Astrocyte (in vitro differentiated cells and primary cell): Measurements from ENCODE around the gene IL17RE. TPM values are rescaled to one million over a fixed set of nuclear protein-coding genes. Genes with fewer than 3 reads are reported as not detected.

Source experiments
- DNase-seq: peaks from one replicate; pipeline ENCODE4 v3.0.0-alpha.2; 2010; ENCODE audit warnings: low read depth
- FAIRE-seq: peaks from 2 replicates; lab custom pipeline; 2011; peaks lifted over from hg19 to GRCh38; lab: Jason Lieb, UNC
- H2AFZ ChIP-seq: 2 replicates; pipeline ENCODE4 v1.6.0; 2012; ENCODE audit warnings: low read depth, low read length, inconsistent platforms
- H3K27ac ChIP-seq: 2 replicates; pipeline ENCODE4 v1.5.1; 2011; ENCODE audit warnings: low read depth, low read length, inconsistent platforms
- H3K27me3 ChIP-seq: 2 replicates; pipeline ENCODE4 v1.6.0; 2011; ENCODE audit warnings: low read length, inconsistent platforms; ENCODE audit not compliant: insufficient read depth
- H3K36me3 ChIP-seq: 2 replicates; pipeline ENCODE4 v1.5.1; 2011; ENCODE audit warnings: low read length, inconsistent platforms; ENCODE audit not compliant: insufficient read depth
- H3K4me1 ChIP-seq: 2 replicates; pipeline ENCODE4 v1.5.1; 2011; ENCODE audit warnings: low read length, inconsistent platforms; ENCODE audit not compliant: insufficient read depth
- H3K4me2 ChIP-seq: 2 replicates; pipeline ENCODE4 v1.6.0; 2012; ENCODE audit warnings: low read length, inconsistent platforms
- H3K4me3 ChIP-seq: 2 replicates; pipeline ENCODE4 v1.5.1; 2011; ENCODE audit warnings: low read depth, mild to moderate bottlenecking, low read length, inconsistent platforms; ENCODE audit not compliant: insufficient read depth
- H3K79me2 ChIP-seq: 2 replicates; pipeline ENCODE4 v1.6.0; 2012; ENCODE audit warnings: mild to moderate bottlenecking, low read length, inconsistent platforms; ENCODE audit not compliant: insufficient read depth
- H3K9ac ChIP-seq: 2 replicates; pipeline ENCODE4 v1.6.0; 2012; ENCODE audit warnings: mild to moderate bottlenecking, low read length, inconsistent platforms
- H3K9me3 ChIP-seq: 2 replicates; pipeline ENCODE4 v1.5.1; 2012; ENCODE audit warnings: low read depth, mild to moderate bottlenecking, low read length, inconsistent platforms; ENCODE audit not compliant: insufficient read depth
- H4K20me1 ChIP-seq: 2 replicates; pipeline ENCODE4 v1.6.0; 2012; ENCODE audit warnings: low read length, inconsistent platforms; ENCODE audit not compliant: insufficient read depth
- H3K27ac Mint-ChIP-seq: one replicate; pipeline ENCODE4 v1.8.0; 2021; ENCODE audit warnings: mild to moderate bottlenecking, mixed read lengths; ENCODE audit not compliant: unreplicated experiment
- H3K27me3 Mint-ChIP-seq: one replicate; pipeline ENCODE4 v1.8.0; 2021; ENCODE audit warnings: low read depth, mixed read lengths; ENCODE audit not compliant: unreplicated experiment
- H3K36me3 Mint-ChIP-seq: one replicate; pipeline ENCODE4 v1.8.0; 2021; ENCODE audit warnings: low read depth, mixed read lengths; ENCODE audit not compliant: unreplicated experiment
- H3K4me1 Mint-ChIP-seq: one replicate; pipeline ENCODE4 v1.8.0; 2021; ENCODE audit warnings: low read depth, mixed read lengths; ENCODE audit not compliant: unreplicated experiment
- H3K4me3 Mint-ChIP-seq: one replicate; pipeline ENCODE4 v1.8.0; 2021; ENCODE audit warnings: mild to moderate bottlenecking, moderate library complexity, mixed read lengths; ENCODE audit not compliant: unreplicated experiment
- H3K9me3 Mint-ChIP-seq: one replicate; pipeline ENCODE4 v1.8.0; 2021; ENCODE audit warnings: mild to moderate bottlenecking, mixed read lengths; ENCODE audit not compliant: unreplicated experiment
- EZH2 ChIP-seq: IDR thresholded peaks from 2 replicates; pipeline ENCODE4 v1.6.1; 2012; ENCODE audit warnings: mild to moderate bottlenecking, low read length, inconsistent platforms; ENCODE audit not compliant: insufficient read depth
- total RNA-seq: library from RNA; stranded (reverse); gene quantifications from 2 replicates; pipeline ENCODE4 v1.2.1, GENCODE V29; 2021
- TF ChIP-seq, protein P1 (sequence below): IDR thresholded peaks from 2 replicates; pipeline ENCODE4 v1.5.1; 2011; ENCODE audit warnings: low read depth, mild to moderate bottlenecking, inconsistent platforms, low read length, moderate library complexity; ENCODE audit not compliant: insufficient read depth

Gene IL17RE
- total RNA-seq, 1 donor from 2014 or later, result 4.6 TPM

DNA sequence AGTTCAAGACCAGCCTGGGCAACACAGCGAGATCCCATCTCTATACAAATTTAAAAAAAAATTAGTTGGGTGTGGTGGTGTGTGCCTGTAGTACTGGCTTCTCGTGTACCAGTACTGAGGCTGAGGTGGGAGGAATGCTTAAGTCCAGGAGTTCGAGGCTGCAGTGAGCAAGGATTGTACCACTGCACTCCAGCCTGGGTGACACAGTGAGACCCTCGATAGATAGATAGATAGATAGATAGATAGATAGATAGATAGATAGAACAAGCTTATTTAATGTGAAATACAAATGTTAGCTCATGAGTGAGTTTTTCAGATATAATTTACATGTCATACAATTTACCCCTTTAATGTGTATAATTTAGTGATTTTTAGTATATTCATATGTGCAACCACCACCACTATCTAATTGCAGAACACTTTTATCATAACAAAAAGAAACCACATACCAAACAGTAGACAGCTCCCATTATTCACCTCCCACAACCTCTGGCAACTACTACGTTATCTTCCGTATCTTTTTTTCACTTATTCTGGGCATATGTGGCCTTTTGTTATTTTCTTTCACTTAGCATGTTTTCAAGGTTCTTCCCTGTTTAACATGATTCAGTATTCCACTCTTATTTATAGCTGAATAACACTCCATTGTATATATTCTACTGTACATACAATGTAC is 62.7 kb downstream of the IL17RE start:
- H3K27me3 ChIP-seq, result no peaks in the 10 kb centered on the region
- Mint-ChIP-seq H3K4me3 (no peak overlapping the region), H3K9me3 (no peaks in the 10 kb centered on the region), H3K27ac (no peak overlapping the region), H3K4me1 (peaks cover 2% of the 10 kb centered on the region), H3K27me3 (no peaks in the 10 kb centered on the region), H3K36me3 (peaks cover 20% of the 10 kb centered on the region)
- H3K79me2 ChIP-seq, result no peaks in the 10 kb centered on the region
- H3K4me1 ChIP-seq, result peaks cover 9% of the 10 kb centered on the region
- no peak overlapping the region for H3K9ac ChIP-seq
- no peak for FAIRE-seq
- no peak overlapping the region for H3K4me3 ChIP-seq
- H4K20me1 ChIP-seq, result no peaks in the 10 kb centered on the region
- H2AFZ ChIP-seq, result no peak overlapping the region
- peak; percentile 52 for DNase-seq
- no peak overlapping the region for H3K4me2 ChIP-seq
- TF ChIP-seq EZH2, result no peak
- TF ChIP-seq, protein P1, sequence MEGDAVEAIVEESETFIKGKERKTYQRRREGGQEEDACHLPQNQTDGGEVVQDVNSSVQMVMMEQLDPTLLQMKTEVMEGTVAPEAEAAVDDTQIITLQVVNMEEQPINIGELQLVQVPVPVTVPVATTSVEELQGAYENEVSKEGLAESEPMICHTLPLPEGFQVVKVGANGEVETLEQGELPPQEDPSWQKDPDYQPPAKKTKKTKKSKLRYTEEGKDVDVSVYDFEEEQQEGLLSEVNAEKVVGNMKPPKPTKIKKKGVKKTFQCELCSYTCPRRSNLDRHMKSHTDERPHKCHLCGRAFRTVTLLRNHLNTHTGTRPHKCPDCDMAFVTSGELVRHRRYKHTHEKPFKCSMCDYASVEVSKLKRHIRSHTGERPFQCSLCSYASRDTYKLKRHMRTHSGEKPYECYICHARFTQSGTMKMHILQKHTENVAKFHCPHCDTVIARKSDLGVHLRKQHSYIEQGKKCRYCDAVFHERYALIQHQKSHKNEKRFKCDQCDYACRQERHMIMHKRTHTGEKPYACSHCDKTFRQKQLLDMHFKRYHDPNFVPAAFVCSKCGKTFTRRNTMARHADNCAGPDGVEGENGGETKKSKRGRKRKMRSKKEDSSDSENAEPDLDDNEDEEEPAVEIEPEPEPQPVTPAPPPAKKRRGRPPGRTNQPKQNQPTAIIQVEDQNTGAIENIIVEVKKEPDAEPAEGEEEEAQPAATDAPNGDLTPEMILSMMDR, result no peak
- H3K36me3 ChIP-seq, result peaks cover 10% of the 10 kb centered on the region
- no peak overlapping the region for H3K27ac ChIP-seq
- H3K9me3 ChIP-seq, result no peaks in the 10 kb centered on the region

Other genes starting within 250 kb of the IL17RE start
- gene CPNE9, start 199.0 kb upstream of the IL17RE start, total RNA-seq, result 0.20 TPM in 1 of 2 replicates, not detected in the other
- gene BRPF1, start 171.1 kb upstream of the IL17RE start, total RNA-seq, result 19.5 TPM in 2 replicates
- 15.3 and 17.9 TPM in 2 replicates for gene OGG1, start 152.9 kb upstream of the IL17RE start, total RNA-seq
- gene CAMK1, start 132.9 kb upstream of the IL17RE start, total RNA-seq, result 5.1 and 7.1 TPM in 2 replicates
- gene TADA3, start 110.4 kb upstream of the IL17RE start, total RNA-seq, result 54.5 and 58.7 TPM in 2 replicates
- 187 and 205 TPM in 2 replicates for gene ARPC4, start 109.8 kb upstream of the IL17RE start, total RNA-seq
- 25.4 and 29.8 TPM in 2 replicates for gene TTLL3, start 92.6 kb upstream of the IL17RE start, total RNA-seq
- gene RPUSD3, start 58.8 kb upstream of the IL17RE start, total RNA-seq, result 35.4 and 36.2 TPM in 2 replicates
- gene CIDEC, start 22.6 kb upstream of the IL17RE start, total RNA-seq, result not detected in 2 replicates
- gene JAGN1, start 12.2 kb upstream of the IL17RE start, total RNA-seq, result 31.7 and 33.6 TPM in 2 replicates
- 20.1 and 23.9 TPM in 2 replicates for gene IL17RC, start 14.2 kb downstream of the IL17RE start, total RNA-seq
- 18.8 and 26.2 TPM in 2 replicates for gene CRELD1, start 31.0 kb downstream of the IL17RE start, total RNA-seq
- gene PRRT3, start 49.6 kb downstream of the IL17RE start, total RNA-seq, result 2.2 and 2.4 TPM in 2 replicates
- 59.7 and 61.0 TPM in 2 replicates for gene EMC3, start 84.0 kb downstream of the IL17RE start, total RNA-seq
- gene FANCD2, start 123.6 kb downstream of the IL17RE start, total RNA-seq, result 2.8 and 3.7 TPM in 2 replicates
- not detected in 2 replicates for gene FANCD2OS, start 205.4 kb downstream of the IL17RE start, total RNA-seq
- gene BRK1, start 212.8 kb downstream of the IL17RE start, total RNA-seq, result 120 and 136 TPM in 2 replicates
- 34.6 and 39.1 TPM in 2 replicates for gene VHL, start 238.9 kb downstream of the IL17RE start, total RNA-seq